ENCODE results near the gene FECH.
"Not testable (repeated sequence)": the region's sequence is repeated elsewhere in the genome, so short reads cannot be mapped to it uniquely, and the experiment has no call there.

FECH gene

GRCh38 chr18:57586251-57587049, at the start of gene FECH:
Gene FECH (minus strand): TSS chr18:57586702. CDS start chr18:57586620, 82 bp downstream.
- DNase-seq, result peak; percentile 14 to 60 (median 23)

GRCh38 chr18:57635003-57635822, 48.7 kb upstream of the FECH start:
- no peak for DNase-seq

GRCh38 chr18:57631697-57632096, 45.2 kb upstream of the FECH start:
- DNase-seq, result no peak

GRCh38 chr18:57630754-57631595, 44.5 kb upstream of the FECH start:
- no peak for DNase-seq

GRCh38 chr18:57630002-57630753, 43.7 kb upstream of the FECH start:
- DNase-seq, result peak; percentile 82 to 92 (median 88)

GRCh38 chr18:57629422-57629821, 42.9 kb upstream of the FECH start:
- DNase-seq, result no peak

- DNase-seq, result no peak
These were observed 41.0 kb upstream of the FECH start for GRCh38 chr18:57627488-57627887.

- DNase-seq, result no peak
These were observed 38.5 kb upstream of the FECH start for GRCh38 chr18:57624988-57625387.

GRCh38 chr18:57621246-57621604, 34.7 kb upstream of the FECH start:
- no peak for DNase-seq

GRCh38 chr18:57619876-57620275, 33.4 kb upstream of the FECH start:
- DNase-seq, result no peak

GRCh38 chr18:57618910-57619309, 32.4 kb upstream of the FECH start:
- DNase-seq, result no peak

GRCh38 chr18:57603871-57604270, 17.4 kb upstream of the FECH start:
- no peak for DNase-seq

GRCh38 chr18:57595347-57595746, 8.8 kb upstream of the FECH start:
- DNase-seq, result no peak

- not testable (repeated sequence) for DNase-seq
These were observed 6.2 kb upstream of the FECH start for GRCh38 chr18:57592716-57593115.

GRCh38 chr18:57589161-57589560, 2.7 kb upstream of the FECH start:
- DNase-seq, result no peak

GRCh38 chr18:57587098-57587661, 678 bp upstream of the FECH start:
- DNase-seq, result no peak

GRCh38 chr18:57585855-57586250, 649 bp downstream of the FECH start:
- DNase-seq, result no peak

- DNase-seq, result no peak
These were observed 1.1 kb downstream of the FECH start for GRCh38 chr18:57585421-57585820.

- DNase-seq, result no peak
These were observed 2.1 kb downstream of the FECH start for GRCh38 chr18:57584444-57584843.

GRCh38 chr18:57583297-57583835, 3.1 kb downstream of the FECH start:
- no peak for DNase-seq

- DNase-seq, result no peak
These were observed 5.1 kb downstream of the FECH start for GRCh38 chr18:57581301-57581934.
